Measurements from ENCODE around the gene TRIM59.
"Not testable (repeated sequence)": the region's sequence is repeated elsewhere in the genome, so short reads cannot be mapped to it uniquely, and the experiment has no call there.

The TRIM59 gene

GRCh38 chr3:160455846-160456245 is 6.3 kb upstream of the TRIM59 start:
- DNase-seq (ENCODE audit: low read depth in 2 of 2) = no peak

- no peak for DNase-seq (ENCODE audit: low read depth in 2 of 2)
Measured at GRCh38 chr3:160454995-160455394, 5.4 kb upstream of the TRIM59 start.

- DNase-seq (ENCODE audit: low read depth in 2 of 2) = not testable (repeated sequence)
Measured at GRCh38 chr3:160452251-160452650, 2.7 kb upstream of the TRIM59 start.

GRCh38 chr3:160451602-160452001 is 2.0 kb upstream of the TRIM59 start:
- no peak for DNase-seq (ENCODE audit: low read depth in 2 of 2)

GRCh38 chr3:160450846-160451245 is 1.3 kb upstream of the TRIM59 start:
- no peak for DNase-seq (ENCODE audit: low read depth in 2 of 2)

GRCh38 chr3:160448845-160449635 is 546 bp downstream of the TRIM59 start:
- no peak for DNase-seq (ENCODE audit: low read depth in 2 of 2)

- no peak for DNase-seq (ENCODE audit: low read depth in 2 of 2)
Measured at GRCh38 chr3:160447544-160447943, 2.0 kb downstream of the TRIM59 start.

- DNase-seq (ENCODE audit: low read depth in 2 of 2) = no peak
Measured at GRCh38 chr3:160446522-160447056, 3.0 kb downstream of the TRIM59 start.

GRCh38 chr3:160445854-160446253 is 3.7 kb downstream of the TRIM59 start:
- no peak for DNase-seq (ENCODE audit: low read depth in 2 of 2)

- DNase-seq (ENCODE audit: low read depth in 2 of 2) = no peak
Measured at GRCh38 chr3:160444411-160444810, 5.2 kb downstream of the TRIM59 start.

- DNase-seq (ENCODE audit: low read depth in 2 of 2) = no peak
Measured at GRCh38 chr3:160440687-160441086, 8.9 kb downstream of the TRIM59 start.

GRCh38 chr3:160437083-160437455 is 12.5 kb downstream of the TRIM59 start:
- DNase-seq (ENCODE audit: low read depth in 2 of 2) = no peak

- no peak for DNase-seq (ENCODE audit: low read depth in 2 of 2)
Measured at GRCh38 chr3:160435747-160436146, 13.8 kb downstream of the TRIM59 start.

- no peak for DNase-seq (ENCODE audit: low read depth in 2 of 2)
Measured at GRCh38 chr3:160435095-160435494, 14.5 kb downstream of the TRIM59 start.

GRCh38 chr3:160434071-160434470 is 15.5 kb downstream of the TRIM59 start:
- no peak for DNase-seq (ENCODE audit: low read depth in 2 of 2)

GRCh38 chr3:160427832-160428424 is 21.7 kb downstream of the TRIM59 start:
- no peak for DNase-seq (ENCODE audit: low read depth in 2 of 2)

- no peak for DNase-seq (ENCODE audit: low read depth in 2 of 2)
Measured at GRCh38 chr3:160417311-160417710, 32.3 kb downstream of the TRIM59 start.

GRCh38 chr3:160413613-160414248 is 35.9 kb downstream of the TRIM59 start:
- DNase-seq (ENCODE audit: low read depth in 2 of 2) = peak; percentile 36 to 50

- DNase-seq (ENCODE audit: low read depth in 2 of 2) = no peak
Measured at GRCh38 chr3:160412477-160412876, 37.1 kb downstream of the TRIM59 start.

GRCh38 chr3:160409812-160410610 is 39.6 kb downstream of the TRIM59 start:
- DNase-seq (ENCODE audit: low read depth in 2 of 2) = no peak

GRCh38 chr3:160403796-160404470 is 45.7 kb downstream of the TRIM59 start:
- DNase-seq (ENCODE audit: low read depth in 2 of 2) = no peak
